Measurements from ENCODE around the gene STK39. TPM values are rescaled to one million over a fixed set of nuclear protein-coding genes. Genes with fewer than 3 reads are reported as not detected.

STK39 gene
- total RNA-seq, 4 donors from 2014 or later, result 6.4 to 9.0 (median 6.7) TPM

GRCh38 chr2:167939514-167940345 lies 307.7 kb downstream of the STK39 start:
- TF ChIP-seq CTCF (IDR thresholded peaks at IDR 0.05) (no peak), POLR2A (IDR thresholded peaks at IDR 0.05) (no peak)
- DNase-seq, result no peak
- H3K4me1 ChIP-seq, result no peaks in the 10 kb centered on the region
- no peaks in the 10 kb centered on the region for H3K36me3 ChIP-seq
- intact Hi-C loops (cut with DNase I), result no loop called here
- H3K27ac ChIP-seq, result no peak overlapping the region
- 87 to 89% methylated on average over 5 of the region's 5 CpGs for WGBS, 2 donors
- no peaks in the 10 kb centered on the region for H3K9me3 ChIP-seq
- H3K4me3 ChIP-seq (replicated peaks in 1 of 3), result no peak overlapping the region
- H3K27me3 ChIP-seq, result no peaks in the 10 kb centered on the region

GRCh38 chr2:167937403-167937802 lies 310.0 kb downstream of the STK39 start:
- WGBS, 2 donors, result 100% methylated on average over 1 of the region's 1 CpG
- no peaks in the 10 kb centered on the region for H3K27me3 ChIP-seq
- H3K4me1 ChIP-seq, result no peaks in the 10 kb centered on the region
- no peak for DNase-seq
- H3K9me3 ChIP-seq, result no peaks in the 10 kb centered on the region
- intact Hi-C loops (cut with DNase I), result no loop called here
- no peak overlapping the region for H3K4me3 ChIP-seq (replicated peaks in 1 of 3)
- no peaks in the 10 kb centered on the region for H3K36me3 ChIP-seq
- H3K27ac ChIP-seq, result no peak overlapping the region
- TF ChIP-seq CTCF (IDR thresholded peaks at IDR 0.05) (no peak), POLR2A (IDR thresholded peaks at IDR 0.05) (no peak)

- Histone ChIP-seq H3K36me3 (no peaks in the 10 kb centered on the region), H3K27me3 (no peaks in the 10 kb centered on the region), H3K9me3 (no peaks in the 10 kb centered on the region), H3K4me1 (no peaks in the 10 kb centered on the region), H3K27ac (no peak overlapping the region), H3K4me3 (replicated peaks in 1 of 3) (no peak overlapping the region)
- intact Hi-C loops (cut with DNase I), result no loop called here
- TF ChIP-seq CTCF (IDR thresholded peaks at IDR 0.05) (no peak), POLR2A (IDR thresholded peaks at IDR 0.05) (no peak)
- no peak for DNase-seq
- 60 to 64% methylated on average over 4 of the region's 4 CpGs for WGBS, 2 donors
Measured at GRCh38 chr2:167935803-167936110, 311.6 kb downstream of the STK39 start.

- no peak overlapping the region for H3K27ac ChIP-seq
- H3K27me3 ChIP-seq, result no peaks in the 10 kb centered on the region
- no peaks in the 10 kb centered on the region for H3K36me3 ChIP-seq
- no peak overlapping the region for H3K4me3 ChIP-seq (replicated peaks in 1 of 3)
- no peaks in the 10 kb centered on the region for H3K9me3 ChIP-seq
- WGBS, 2 donors, result 88 to 90% methylated on average over 4 of the region's 4 CpGs
- TF ChIP-seq CTCF (IDR thresholded peaks at IDR 0.05) (no peak), POLR2A (IDR thresholded peaks at IDR 0.05) (no peak)
- no peak for DNase-seq
- intact Hi-C loops (cut with DNase I), result no loop called here
- no peaks in the 10 kb centered on the region for H3K4me1 ChIP-seq
Measured at GRCh38 chr2:167933097-167933814, 314.1 kb downstream of the STK39 start.

- intact Hi-C loops (cut with DNase I), result no loop called here
- TF ChIP-seq POLR2A (IDR thresholded peaks at IDR 0.05), result no peak
- no peak for TF ChIP-seq CTCF (IDR thresholded peaks at IDR 0.05)
- no peaks in the 10 kb centered on the region for H3K27me3 ChIP-seq
- no peaks in the 10 kb centered on the region for H3K9me3 ChIP-seq
- H3K4me3 ChIP-seq (replicated peaks in 1 of 3), result no peak overlapping the region
- no peaks in the 10 kb centered on the region for H3K4me1 ChIP-seq
- no peak overlapping the region for H3K27ac ChIP-seq
- 90% methylated on average over 4 of the region's 4 CpGs for WGBS, 2 donors
- no peak for DNase-seq
- no peaks in the 10 kb centered on the region for H3K36me3 ChIP-seq
Measured at GRCh38 chr2:167932123-167932693, 315.2 kb downstream of the STK39 start.
